NCI-H345 treated with DMSO at 0.1 percent for 48 hours (cell line): ENCODE results near the gene TTC28.

ENCODE experiments used
- DNase-seq: peaks from one replicate; lab custom pipeline; 2025; ENCODE audit not compliant: unreplicated experiment; lab: John Stamatoyannopoulos, UW

Gene TTC28

GRCh38 chr22:28297504-28297903, 382.1 kb downstream of the TTC28 start:
- no peak for DNase-seq

GRCh38 chr22:28296452-28296851, 383.2 kb downstream of the TTC28 start:
- no peak for DNase-seq

- DNase-seq, result no peak
Observed at GRCh38 chr22:28283068-28283654, 396.5 kb downstream of the TTC28 start.

- no peak for DNase-seq
Observed at GRCh38 chr22:28282405-28283067, 397.1 kb downstream of the TTC28 start.

GRCh38 chr22:28279888-28280287, 399.8 kb downstream of the TTC28 start:
- DNase-seq, result no peak

GRCh38 chr22:28269277-28269676, 410.4 kb downstream of the TTC28 start:
- no peak for DNase-seq

GRCh38 chr22:28268850-28269249, 410.8 kb downstream of the TTC28 start:
- no peak for DNase-seq

- DNase-seq, result no peak
Observed at GRCh38 chr22:28268171-28268570, 411.5 kb downstream of the TTC28 start.

GRCh38 chr22:28260619-28261018, 419.0 kb downstream of the TTC28 start:
- DNase-seq, result no peak

GRCh38 chr22:28259774-28260312, 419.8 kb downstream of the TTC28 start:
- DNase-seq, result no peak

- no peak for DNase-seq
Observed at GRCh38 chr22:28254396-28254795, 425.2 kb downstream of the TTC28 start.

- DNase-seq, result no peak
Observed at GRCh38 chr22:28252539-28252938, 427.1 kb downstream of the TTC28 start.

GRCh38 chr22:28250036-28250695, 429.5 kb downstream of the TTC28 start:
- no peak for DNase-seq

- no peak for DNase-seq
Observed at GRCh38 chr22:28249402-28249801, 430.2 kb downstream of the TTC28 start.

GRCh38 chr22:28247667-28248363, 431.8 kb downstream of the TTC28 start:
- peak; percentile 46 for DNase-seq

GRCh38 chr22:28247136-28247535, 432.5 kb downstream of the TTC28 start:
- DNase-seq, result no peak

- DNase-seq, result no peak
Observed at GRCh38 chr22:28246397-28246796, 433.2 kb downstream of the TTC28 start.

- no peak for DNase-seq
Observed at GRCh38 chr22:28245579-28246224, 433.9 kb downstream of the TTC28 start.

- no peak for DNase-seq
Observed at GRCh38 chr22:28244757-28245156, 434.9 kb downstream of the TTC28 start.

GRCh38 chr22:28243539-28243938, 436.1 kb downstream of the TTC28 start:
- no peak for DNase-seq

GRCh38 chr22:28241656-28242290, 437.9 kb downstream of the TTC28 start:
- no peak for DNase-seq
